CD4-positive, alpha-beta T cell treated with Interleukin-12 subunit alpha and Interleukin-12 subunit beta, for 1 hour (primary cell): ENCODE data around the gene MAP1A.

Source experiments
- DNase-seq: peaks from one replicate; pipeline ENCODE4 v3.0.0-alpha.2; 2020

Gene MAP1A

DNA sequence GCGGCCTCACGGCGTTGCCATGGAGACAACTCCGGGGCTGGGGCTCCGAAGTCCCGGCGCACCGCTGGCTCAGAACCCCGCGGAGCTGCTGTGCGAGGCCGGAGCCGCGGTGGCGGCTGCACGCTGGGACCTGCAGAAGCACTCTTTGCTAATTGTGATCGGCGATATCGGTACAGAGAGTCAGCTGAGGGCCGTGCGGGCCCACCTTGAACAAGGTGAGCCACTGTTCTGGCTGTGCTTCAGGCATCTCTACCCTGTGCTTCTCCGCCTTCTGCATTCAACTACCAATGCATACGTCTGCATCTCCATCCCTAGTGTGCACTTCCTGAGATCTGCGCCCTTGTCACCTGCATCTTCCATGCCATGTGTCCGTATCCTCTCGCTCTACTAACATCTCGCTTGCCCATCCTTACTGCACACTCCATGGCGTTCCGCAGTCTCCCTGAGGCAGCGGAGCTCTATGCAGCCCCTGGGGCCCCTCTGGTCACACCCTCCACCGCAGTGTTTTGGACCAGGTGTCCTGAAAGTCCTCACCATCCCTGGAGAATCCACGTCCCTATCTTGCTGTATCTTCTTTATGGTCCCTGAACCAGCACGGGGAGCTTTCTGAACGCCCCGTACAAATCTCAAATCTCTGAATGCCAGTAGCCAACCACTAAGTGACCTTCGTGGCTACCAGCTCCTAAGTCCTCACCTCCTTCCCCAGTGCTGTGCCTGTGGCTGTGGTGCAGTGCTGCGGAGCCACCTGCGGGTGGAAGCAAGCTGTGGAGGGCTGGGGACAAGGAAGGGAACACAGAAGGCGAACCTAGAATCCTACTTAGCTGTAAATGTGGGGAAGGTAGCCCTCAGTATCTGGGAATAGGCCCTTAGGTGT, 6.2 kb upstream of the MAP1A start:
- no peak for DNase-seq

DNA sequence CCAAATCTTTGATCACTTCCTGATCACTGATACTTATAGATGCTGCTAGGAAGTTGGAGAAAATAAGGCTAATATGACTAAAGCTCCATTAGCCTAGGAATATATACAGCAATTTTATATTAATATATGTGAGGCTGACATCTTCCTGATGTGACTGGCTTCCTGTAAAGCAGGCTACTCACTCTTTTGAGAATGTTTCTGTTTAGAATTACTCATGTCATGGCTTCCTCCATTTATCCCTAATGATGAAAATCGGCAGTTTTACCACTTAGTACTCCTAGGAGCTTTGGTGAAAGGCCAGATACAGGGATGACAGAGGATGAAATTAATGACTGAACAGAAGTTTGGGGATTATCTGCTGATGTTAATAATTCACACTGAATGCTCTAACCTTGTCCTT, 3.9 kb upstream of the MAP1A start:
- DNase-seq = no peak

GRCh38 chr15:43514241-43515057, 3.0 kb upstream of the MAP1A start:
- peak; percentile 56 for DNase-seq

- DNase-seq = no peak
These were observed 1.7 kb upstream of the MAP1A start for GRCh38 chr15:43515741-43516140.

DNA sequence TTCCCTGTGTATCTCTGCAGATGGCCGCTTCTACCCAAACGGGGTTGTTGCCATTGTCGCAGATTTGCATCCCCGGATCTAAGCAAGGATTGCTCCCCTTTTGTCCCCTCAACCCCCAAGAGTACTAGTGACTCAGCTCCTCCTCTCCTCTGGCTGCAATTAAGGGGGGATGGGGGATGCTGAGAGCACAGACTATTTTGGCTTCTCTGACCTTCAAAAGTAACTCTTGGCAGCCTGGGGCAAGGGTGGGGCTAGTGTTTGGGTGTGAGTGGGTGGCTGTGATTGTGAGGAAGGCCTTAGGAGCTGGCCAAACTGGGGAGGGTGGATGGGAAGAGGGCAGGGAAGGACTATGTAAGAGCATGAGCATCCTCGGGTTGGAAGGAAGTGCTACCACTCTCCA, 1.2 kb upstream of the MAP1A start:
- no peak for DNase-seq

DNA sequence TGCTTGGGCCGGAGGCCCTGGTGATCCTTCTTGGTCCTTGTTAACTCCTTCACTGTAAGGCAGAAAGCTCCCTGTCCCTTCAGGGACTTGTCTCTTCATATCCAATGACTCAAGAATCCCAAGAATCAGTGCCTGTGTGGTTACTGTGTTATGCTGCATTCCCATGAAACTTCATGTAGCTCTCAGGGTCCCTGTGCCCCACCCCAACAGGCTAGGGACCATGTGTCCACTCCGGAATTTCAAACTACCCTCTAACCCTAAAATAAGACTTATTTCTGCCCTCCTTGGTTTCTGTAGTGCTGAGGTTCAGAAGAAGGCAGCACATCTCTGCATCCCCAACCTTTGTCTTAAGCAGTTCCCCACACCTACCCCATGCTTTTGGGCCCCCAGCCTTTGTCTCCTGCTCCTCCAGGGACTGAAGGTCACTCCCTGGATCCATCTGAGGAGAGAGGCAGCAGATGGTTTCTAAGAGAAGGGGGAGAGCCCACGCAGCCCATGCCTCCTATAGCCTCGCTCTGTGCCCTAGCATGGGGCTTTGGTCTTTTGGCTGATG, 531 bp upstream of the MAP1A start:
- DNase-seq = no peak

- DNase-seq = no peak
These were observed 871 bp downstream of the MAP1A start for GRCh38 chr15:43518197-43518761.

GRCh38 chr15:43519196-43519595, 1.8 kb downstream of the MAP1A start:
- DNase-seq = no peak

- DNase-seq = no peak
These were observed 2.7 kb downstream of the MAP1A start for GRCh38 chr15:43520138-43520537.

DNA sequence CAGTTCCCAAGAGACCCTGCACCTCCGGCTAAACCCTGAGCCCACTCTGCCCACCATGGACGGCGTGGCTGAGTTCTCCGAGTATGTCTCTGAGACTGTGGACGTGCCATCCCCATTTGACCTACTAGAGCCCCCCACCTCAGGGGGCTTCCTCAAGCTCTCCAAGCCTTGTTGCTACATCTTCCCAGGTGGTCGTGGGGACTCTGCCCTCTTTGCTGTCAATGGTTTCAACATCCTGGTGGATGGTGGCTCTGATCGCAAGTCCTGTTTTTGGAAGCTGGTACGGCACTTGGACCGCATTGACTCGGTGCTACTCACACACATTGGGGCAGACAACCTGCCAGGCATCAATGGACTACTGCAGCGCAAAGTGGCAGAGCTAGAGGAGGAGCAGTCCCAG, 4.0 kb downstream of the MAP1A start:
- DNase-seq = no peak

- DNase-seq = no peak
These were observed 4.8 kb downstream of the MAP1A start for GRCh38 chr15:43522247-43522646.

- DNase-seq = no peak
These were observed 6.2 kb downstream of the MAP1A start for GRCh38 chr15:43523646-43524045.

GRCh38 chr15:43524254-43524845, 6.9 kb downstream of the MAP1A start:
- DNase-seq = no peak

GRCh38 chr15:43525131-43525530, 7.7 kb downstream of the MAP1A start:
- no peak for DNase-seq

GRCh38 chr15:43526261-43526930, 9.0 kb downstream of the MAP1A start:
- no peak for DNase-seq

DNA sequence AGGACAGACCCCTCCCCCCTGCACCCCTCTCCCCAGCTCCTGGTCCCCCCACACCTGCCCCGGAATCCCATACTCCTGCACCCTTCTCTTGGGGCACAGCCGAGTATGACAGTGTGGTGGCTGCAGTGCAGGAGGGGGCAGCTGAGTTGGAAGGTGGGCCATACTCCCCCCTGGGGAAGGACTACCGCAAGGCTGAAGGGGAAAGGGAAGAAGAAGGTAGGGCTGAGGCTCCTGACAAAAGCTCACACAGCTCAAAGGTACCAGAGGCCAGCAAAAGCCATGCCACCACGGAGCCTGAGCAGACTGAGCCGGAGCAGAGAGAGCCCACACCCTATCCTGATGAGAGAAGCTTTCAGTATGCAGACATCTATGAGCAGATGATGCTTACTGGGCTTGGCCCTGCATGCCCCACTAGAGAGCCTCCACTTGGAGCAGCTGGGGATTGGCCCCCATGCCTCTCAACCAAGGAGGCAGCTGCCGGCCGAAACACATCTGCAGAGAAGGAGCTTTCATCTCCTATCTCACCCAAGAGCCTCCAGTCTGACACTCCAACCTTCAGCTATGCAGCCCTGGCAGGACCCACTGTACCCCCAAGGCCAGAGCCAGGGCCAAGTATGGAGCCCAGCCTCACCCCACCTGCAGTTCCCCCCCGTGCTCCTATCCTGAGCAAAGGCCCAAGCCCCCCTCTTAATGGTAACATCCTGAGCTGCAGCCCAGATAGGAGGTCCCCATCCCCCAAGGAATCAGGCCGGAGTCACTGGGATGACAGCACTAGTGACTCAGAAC, 9.8 kb downstream of the MAP1A start:
- DNase-seq = no peak

GRCh38 chr15:43527802-43528541, 10.6 kb downstream of the MAP1A start:
- DNase-seq = no peak

- no peak for DNase-seq
These were observed 11.2 kb downstream of the MAP1A start for GRCh38 chr15:43528542-43529007.

DNA sequence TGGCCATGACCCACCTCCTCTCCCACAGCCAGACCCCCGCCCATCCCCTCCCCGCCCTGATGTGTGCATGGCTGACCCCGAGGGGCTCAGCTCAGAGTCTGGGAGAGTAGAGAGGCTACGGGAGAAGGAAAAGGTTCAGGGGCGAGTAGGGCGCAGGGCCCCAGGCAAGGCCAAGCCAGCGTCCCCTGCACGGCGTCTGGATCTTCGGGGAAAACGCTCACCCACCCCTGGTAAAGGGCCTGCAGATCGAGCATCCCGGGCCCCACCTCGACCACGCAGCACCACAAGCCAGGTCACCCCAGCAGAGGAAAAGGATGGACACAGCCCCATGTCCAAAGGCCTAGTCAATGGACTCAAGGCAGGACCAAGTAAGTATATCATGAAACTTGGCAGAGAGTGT, 11.7 kb downstream of the MAP1A start:
- no peak for DNase-seq

GRCh38 chr15:43529587-43530345, 12.4 kb downstream of the MAP1A start:
- DNase-seq = no peak
